RKO (cell line): Measurements from ENCODE around the gene ALK.
A peak's percentile ranks its signal among the peaks of the same experiment; 100 is the strongest.

Experiments used
- DNase-seq: peaks from one replicate; pipeline ENCODE4 v3.0.0-alpha.2; 2016; ENCODE audit warnings: low spot score

ALK gene

DNA sequence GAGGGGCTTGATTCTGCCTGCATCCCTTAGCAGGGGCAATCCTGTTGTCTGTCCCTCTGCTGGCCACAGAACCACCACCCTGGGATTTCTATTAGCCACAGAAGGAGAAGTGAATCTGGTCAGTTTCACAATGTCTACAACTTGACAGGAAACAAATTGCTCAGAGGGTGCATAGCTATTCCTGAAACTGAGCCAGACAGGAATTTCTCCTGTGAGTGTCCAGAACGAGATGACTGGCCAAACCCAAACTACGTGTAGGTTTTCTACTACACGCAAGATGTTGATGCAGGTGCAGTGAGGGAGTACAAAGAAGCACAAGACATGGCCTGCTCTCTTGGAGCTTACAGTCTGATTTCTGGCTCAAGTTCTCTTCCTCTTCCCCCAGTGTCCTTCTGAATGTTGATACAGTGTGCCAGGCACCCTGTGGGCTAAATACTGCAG lies 604.3 kb downstream of the ALK start:
- DNase-seq, result no peak

DNA sequence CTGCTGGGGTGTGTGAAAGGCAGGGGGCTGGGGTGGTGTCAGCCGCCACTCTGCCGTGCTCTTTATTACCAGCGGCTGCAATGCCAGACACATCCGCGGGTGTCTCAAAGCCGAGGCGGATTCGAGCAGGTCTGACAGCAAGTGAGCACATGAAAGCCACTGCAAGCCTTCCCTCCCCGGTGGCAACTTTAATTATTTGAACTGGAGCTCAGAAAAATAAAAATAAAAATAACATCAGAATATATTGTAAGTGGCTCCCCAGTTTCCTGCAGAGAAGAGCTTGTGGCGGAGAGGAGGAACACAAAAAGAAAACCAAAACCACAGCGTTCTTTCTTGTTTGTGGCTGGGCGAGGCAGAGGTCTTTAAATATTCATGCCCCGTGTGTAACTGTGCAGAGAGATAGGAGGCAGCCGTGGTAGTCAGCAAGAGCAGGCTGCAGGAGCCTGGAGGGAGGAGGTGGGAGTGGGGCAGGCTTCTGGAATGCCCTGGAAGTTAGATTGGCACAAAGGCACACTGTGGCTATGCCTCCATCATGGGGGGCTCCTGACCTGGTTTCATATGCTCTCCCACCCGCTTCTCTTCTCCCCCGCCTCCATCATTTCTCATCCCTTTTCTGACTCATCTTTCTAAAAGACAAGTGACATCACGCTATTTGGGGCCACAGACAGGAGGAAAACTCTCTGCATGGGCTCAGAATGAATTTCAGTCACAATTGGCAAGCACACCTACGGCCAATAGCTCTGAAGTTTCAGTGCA lies 606.4 kb downstream of the ALK start:
- no peak for DNase-seq

DNA sequence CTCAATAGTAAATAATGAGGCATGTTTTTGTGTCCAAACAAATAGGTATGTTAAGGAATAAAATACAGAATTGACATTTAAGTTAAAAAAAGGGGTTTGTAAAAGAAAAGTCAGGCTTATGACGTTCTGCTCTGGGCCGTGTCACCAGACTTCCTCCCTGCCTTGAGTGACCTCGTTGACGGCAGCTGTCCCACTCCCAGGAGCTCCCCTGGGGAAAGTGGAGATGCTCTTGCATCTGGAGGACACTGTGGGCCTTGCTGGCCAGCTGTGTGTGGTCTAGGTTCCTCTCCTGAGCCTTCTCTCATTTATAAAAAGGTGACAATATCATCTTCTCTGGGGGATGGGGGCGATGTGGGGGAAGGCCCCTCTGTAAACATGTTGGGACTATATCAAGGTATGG lies 609.9 kb downstream of the ALK start:
- DNase-seq, result no peak

DNA sequence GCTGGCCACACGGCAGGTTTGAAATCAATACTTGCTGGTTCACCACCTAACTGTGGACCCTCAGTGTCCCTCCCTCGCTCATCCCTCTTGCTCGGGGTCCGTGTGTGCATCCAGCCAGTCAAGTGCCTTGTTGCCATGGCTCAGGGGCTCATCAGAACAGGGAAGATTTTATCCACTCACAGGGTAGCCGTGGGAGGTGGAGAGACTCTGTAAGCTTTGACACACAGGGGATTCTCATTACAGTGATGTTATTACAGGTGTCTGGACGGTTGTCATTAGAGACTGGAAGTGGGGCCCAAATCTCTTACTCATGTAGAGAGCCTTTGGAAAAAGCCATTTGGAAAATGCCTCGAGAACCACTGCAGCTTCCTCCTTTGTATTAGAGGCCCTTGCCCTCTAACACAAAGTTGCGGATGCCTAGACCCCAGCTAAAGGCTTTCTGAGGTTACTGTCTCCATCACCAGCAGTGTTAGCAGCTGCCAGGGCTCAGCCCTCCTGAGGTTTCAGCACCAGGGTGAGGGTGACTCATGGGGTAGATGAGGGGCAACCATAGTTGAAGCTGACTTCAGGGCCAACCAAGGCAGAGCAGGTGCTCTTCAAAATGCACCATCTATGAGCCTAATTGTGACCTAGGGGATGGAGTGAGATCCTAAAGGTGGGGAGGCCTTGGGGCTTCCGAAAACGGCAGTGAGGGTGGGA lies 610.6 kb downstream of the ALK start:
- DNase-seq, result no peak

DNA sequence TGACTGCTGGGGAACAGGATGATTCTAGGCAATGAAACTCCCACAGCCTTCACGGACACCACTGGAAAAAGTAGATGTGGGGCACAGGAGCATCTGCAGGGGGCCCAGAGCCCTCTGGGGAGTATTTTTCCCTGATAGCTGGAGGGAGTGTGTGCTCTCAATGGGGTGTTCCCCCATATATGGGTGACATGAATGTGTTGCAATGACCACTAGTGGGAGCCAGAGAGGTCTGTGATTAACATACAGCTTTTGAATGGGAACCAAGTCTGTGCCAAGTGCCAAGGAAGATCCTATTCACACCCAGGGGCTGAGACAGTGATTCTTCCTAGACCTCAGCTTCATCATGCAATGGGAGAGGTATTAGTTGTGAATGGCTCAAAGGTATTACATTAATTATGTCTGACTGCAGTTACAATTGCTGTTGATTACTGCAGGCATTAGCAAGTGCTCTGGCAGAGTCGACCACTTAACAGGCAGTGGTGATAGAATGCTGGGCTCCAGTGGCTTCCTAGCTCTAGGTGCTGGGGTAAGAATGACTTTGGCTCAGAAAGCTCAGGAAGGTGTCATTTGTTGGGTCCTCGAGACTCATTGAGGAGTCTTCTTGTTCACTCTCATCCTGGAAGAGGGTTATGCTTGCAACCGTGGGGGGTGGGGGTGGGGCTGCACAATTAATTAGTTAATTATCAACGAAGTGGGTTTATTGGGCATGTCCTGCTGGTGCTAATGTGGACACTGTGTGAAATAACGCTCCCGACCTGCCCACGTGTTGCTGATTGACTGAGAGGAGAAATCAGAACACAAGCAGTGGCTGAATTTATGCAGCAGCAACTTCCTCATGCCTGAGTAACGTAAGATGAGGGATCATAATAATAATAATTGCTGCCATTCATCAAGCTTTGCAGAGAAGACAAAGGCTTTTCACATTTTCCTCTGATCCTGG lies 612.0 kb downstream of the ALK start:
- DNase-seq, result peak; percentile 70

DNA sequence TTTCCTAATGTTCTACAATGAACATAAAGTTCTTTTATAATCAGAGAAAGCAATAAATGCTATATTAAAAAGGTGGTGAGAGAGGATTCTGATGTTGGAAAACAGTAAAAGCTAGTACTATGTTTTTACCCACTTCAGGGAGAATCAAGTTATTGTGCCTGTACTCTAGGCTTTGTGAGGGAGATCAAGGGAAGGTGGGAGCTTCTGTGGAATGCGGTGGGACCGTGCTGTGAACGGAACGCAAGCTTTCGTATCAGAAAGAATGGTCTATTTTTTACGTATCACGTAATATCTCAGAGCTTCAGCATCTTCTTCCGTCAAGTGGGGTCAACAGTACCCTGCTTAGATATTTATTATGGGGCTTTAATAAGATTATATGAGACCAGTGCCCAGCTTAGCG lies 613.0 kb downstream of the ALK start:
- no peak for DNase-seq

DNA sequence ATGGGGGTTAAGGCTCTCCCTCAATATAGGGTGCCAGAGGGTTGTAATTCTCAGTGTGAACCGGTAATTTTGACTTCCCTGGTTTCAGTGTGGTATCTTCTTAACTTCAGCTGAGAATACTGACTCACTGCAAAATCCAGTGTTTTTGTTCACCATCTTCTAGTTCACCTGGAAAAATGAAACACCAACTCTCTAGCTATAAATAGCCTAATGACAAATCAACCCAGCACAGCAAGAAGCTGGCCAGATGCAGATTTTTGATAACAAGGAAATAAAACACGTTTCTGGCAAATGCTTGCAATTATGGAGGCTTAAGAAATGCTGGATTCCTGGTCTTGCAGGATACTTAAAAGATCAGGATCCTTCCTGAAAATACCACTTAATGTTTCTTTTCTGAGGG lies 613.9 kb downstream of the ALK start:
- no peak for DNase-seq

DNA sequence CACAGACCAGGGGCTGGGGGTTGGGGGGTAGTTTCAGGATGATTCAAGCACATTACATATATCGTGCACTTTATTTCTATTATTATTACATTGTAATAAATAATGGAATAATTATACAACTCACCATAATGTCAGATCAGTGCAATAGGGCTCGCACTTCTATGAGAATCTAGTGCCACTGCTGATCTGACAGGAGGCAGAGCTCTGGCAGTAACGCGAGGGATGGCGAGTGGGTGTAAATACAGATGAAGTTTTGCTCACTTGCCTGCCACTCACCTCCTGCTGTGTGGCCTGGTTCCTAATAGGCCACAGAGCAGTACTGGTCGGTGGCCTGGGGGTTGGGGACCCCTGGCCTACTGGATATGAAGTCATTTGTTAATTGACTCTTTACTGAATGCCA lies 615.6 kb downstream of the ALK start:
- no peak for DNase-seq

DNA sequence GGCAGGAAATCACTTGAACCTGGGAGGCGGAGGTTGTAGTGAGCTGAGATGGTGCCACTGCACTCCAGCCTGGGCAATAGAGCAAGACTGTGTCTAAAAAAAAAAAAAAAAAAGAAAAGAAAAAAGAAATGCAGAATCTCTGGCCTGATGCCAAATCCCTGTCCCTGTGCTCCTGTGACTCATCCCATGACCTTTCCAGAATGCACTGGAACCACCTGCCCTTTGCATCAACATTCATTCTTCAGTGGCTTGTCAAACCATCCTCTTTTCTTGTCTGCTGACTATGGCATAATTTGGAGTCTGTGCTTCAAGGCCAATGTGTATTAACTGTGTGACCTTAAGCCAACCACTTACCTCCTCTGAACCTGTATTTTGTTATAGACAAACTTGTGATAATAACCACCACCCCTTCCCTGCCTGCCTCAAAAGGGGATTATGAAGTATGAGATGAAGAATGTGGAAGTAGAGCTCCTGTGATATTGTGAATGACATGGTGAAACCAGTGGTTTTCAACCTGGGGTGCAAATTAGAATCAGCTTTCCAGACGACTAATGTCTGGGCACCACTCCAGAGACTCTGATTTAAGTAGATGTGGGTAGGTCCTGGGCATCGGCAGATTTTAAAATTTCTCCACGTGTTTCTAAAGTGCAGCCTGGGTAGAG lies 616.9 kb downstream of the ALK start:
- no peak for DNase-seq

DNA sequence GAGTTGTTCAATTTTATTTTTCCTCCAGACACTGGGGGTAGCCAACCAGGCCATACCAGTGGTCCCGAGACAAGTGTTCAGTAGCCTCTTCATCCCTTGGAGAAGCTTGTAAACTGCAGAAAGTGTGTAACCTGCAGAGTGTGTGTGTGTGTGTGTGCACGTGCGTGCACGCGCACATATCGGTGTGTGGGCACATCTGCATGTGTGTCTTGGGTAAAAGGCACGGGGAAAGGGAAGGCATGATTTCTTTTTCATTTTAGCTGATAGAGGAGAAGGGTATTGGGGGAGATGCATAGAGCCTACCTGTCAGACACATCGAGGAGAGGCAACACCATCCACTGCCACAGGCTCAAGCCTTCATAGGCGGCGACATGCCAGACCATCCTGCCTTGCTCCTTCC lies 624.8 kb downstream of the ALK start:
- DNase-seq, result no peak

DNA sequence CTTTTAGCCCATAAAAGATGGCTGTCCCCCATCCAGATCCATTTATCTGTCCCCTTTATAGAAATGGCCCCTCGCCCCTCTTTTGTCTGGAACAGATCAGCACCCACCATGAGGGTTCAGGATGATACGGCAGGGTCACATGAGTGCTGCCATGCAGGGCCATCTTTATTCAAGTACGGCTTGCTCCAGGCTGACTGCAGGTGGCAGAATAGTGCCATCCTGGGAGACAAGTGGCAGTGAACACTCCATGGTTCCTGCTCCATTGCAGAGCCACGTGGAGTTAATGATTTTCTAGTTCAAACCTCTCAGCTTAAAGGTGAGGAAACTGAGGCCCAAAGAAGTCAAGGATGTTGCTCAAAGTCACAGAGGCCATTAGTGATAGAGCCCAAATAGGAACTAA lies 625.5 kb downstream of the ALK start:
- DNase-seq, result no peak

DNA sequence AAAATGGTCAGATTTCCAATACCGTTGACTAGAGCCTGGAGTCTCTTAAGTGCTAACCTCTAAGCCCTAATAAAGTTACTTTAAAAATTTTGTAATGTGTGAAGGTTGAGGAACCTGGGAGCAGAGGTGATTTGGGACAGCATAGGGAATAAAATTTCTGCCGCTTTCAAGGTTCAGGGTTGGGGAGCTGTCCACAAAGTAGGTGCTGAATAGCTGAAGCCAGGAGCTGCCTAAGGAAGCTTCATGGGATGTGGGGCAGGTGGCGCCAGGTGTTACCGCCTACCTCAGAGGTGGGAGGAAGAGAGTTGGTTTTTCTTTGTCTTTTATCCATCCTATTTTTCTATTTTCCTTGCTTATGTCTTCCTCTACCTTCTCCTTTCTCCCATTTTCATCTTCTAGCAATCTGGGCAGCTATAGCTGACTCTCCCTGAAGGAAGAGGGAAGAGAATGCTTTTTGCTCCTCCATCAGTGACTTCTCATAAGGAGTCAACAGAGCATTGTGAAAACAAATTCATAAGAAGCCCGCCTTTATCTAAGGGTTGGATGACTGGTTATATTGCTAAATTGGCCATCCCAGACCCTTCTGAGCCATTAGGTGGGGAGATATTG lies 627.5 kb downstream of the ALK start:
- peak; percentile 20 for DNase-seq

DNA sequence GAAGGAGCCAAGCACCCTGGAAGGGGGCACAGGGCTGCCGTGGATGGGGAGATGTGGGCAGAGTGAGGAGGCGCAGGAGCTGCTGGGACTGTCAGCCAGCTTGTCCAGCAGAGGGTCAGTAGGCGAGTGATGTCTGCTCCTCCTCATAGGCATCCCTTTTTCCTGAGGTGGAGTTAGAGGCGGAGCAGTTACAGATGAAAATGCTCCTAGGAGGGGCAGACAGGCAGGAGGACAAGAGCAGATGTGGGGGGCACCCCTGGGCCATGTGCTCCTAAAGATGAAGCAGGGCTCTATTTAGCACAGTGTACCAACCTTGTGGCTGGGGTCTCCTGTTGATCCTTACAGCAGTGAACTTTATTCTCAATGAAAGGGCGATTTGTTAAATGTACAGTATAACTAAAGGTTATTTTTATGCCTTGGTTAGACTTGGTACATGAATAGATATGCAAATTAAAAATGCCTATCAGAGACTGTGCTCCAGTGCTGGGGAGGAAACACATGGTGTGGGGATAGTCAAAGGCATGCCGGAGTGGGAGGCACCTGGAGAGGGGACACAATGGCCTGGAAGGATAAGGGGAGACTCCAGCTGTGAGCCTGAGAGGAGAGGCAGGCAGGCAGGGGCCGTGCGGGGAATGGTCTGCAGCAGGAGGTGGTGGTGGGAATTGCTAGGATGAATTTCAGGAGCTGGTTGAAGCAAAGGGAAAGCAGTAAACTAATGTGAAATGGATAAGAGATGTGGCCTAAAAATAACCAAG lies 630.9 kb downstream of the ALK start:
- no peak for DNase-seq

DNA sequence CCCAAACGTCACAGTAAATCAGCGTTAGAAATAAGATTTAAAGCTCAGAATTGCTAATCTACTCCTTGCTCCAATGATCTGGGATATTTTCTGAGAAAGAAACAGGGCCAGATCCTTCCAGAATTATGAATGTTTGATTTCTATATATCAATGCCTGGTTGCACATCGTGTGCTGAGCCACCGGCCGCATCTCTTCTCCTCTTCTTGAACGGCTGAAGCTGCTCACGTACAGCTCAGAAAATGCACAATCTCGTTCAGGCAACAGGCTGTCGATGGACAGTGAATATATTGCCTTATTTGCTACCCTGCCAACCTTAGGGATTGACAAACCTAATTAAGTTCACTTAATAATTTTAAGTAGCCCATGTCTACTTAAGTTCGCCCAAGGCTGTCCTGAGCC lies 636.7 kb downstream of the ALK start:
- DNase-seq, result no peak

DNA sequence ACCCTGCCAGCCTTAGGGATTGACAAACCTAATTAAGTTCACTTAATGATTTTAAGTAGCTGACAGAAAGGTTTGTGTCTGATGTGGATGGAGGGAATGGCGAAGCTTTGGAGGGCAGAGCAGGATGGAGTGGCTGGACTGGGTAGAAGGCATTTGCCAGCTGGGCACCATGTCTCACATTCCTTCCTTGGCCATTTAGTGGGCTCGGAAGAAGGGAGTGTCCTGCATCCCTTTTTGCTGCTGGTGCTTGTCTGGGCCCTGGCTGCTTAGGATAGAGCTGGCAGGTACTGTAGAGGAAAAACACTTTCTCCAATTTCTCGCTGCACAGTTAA lies 639.5 kb downstream of the ALK start:
- DNase-seq, result no peak

DNA sequence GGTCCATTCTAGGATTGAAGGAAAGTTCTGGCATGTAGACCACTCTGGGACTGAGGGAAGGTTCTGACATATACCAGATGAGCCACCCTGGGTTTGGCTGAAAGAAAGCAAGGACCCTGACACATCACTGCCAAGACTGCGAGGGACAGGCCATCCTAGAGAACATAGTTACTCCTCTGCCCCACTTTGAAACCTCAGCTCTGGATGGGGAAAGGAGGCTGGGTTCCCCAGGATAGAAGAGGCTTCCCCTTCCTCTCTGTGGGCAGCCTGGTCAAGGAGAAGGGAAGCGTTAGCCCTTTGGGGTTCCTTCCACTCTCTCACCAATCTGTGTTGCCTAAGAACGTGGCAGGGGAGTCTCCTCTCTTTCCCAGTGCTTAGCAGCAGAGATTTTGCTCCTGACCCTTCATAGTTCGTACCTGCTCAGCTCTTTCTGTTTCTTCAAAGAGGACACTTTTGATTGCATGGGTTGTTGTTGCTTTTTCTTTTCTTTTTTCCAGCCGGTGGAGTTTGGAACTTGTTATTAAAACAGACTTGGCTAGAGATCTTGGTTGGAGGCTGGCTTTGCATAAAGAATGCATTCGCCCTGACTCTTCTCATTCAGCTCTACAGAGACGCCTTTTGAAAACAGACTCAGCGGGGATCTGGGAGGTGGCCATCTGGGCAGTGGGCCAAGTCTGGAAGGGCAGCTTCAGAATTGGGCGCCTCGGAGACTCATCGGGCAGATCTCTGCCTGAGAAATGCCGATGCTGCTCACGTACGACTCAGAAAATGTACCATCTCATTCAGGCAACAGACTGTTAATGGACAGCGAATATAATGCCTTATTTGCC lies 640.1 kb downstream of the ALK start:
- DNase-seq, result no peak

DNA sequence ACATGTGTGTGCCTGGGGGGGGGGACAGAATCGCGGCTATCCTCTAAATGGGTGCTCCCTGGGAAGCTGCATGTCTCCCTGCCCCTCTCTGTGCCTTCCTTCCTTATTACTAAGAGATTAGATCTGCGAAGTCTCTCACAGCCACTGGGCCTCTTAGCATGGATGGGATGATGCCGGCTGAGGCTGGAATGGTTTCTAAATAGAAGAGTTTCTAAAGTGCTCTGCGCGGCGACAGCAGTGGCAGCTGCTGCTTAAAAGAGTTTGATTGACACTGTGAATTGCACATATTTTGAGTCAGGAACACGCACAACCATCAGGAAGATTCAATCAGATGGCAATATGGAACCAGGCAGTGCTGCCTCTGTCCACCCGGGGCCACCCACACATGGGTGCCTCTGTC lies 642.4 kb downstream of the ALK start:
- no peak for DNase-seq

DNA sequence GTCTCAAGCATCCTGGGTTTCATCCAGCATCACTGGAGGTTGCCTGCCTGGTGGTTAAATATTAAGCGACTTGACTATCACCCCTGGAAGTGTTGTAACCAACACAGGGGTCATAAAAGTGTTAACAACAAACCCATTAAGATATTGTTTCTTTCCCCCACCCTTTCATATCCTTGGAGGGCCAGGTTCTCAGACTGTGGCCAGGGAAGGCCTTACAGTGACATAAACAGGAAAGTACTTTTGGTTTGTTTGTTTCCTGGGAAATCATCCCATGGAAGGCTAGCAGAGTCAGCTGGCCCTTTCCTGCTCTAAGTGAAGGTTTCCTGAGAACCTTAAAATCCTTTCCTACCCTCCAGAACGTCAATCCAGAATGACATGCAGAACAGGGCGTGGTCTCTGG lies 645.2 kb downstream of the ALK start:
- no peak for DNase-seq

DNA sequence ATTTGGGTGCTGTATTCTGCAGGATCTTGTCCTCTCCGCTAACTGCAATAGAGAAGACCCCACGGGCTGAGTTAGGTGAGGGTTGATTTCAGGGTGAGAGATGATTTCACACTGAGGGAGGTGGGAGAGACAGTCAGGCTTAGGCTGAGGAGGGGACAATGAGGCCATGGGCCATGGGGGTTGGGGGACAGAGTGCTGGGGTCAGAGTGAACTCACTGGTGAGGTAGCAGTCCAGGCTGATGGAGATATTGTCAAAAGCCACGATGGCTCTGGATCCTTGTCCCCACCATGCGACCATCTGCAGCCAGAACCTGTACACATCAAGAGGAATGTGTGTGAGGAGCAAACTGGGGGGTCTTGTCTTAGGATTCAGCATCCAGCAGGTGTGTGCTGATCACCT lies 646.2 kb downstream of the ALK start:
- DNase-seq, result no peak
